Caco-2 (cell line): ENCODE data around the gene UBASH3B. TPM values are rescaled to one million over a fixed set of nuclear protein-coding genes. Genes with fewer than 3 reads are reported as not detected.

Experiments
- BruUV-seq: library from RNA; stranded (reverse); fragments of 400-500 nt; replicated peaks from 2 replicates; lab custom pipeline; 2021; lab: Mats Ljungman, UMichigan
- CTCF ChIA-PET: fragments of 300-600 bp; sonication (Branson Sonifier 250); formaldehyde crosslinking; loops from one replicate; lab custom pipeline; 2022; ENCODE audit warnings: antibody characterized with exemption; lab: Charles Lee
- POLR2A ChIA-PET: fragments of 300-600 bp; sonication (Branson Sonifier 250); formaldehyde crosslinking; loops from one replicate; lab custom pipeline; 2022; ENCODE audit warnings: antibody characterized with exemption; lab: Charles Lee
- DNase-seq, 2 experiments: peaks; one replicate each; pipeline versions ENCODE4 v3.0.0 to v3.0.0-alpha.2; 2020 to 2022
- H3K27me3 ChIP-seq: replicated peaks from 2 replicates; pipeline ENCODE4 v1.6.0; 2011; ENCODE audit warnings: low read length; ENCODE audit not compliant: control insufficient read depth, insufficient read depth
- H3K36me3 ChIP-seq: 2 replicates; pipeline ENCODE4 v1.5.1; 2011; ENCODE audit warnings: low read length; ENCODE audit not compliant: control insufficient read depth, insufficient read depth
- H3K4me1 ChIP-seq: fragments of 250-450 bp; sonication (Bioruptor Pico); 2 replicates; pipeline ENCODE4 v1.5.1; 2020; ENCODE audit warnings: mild to moderate bottlenecking
- H3K4me3 ChIP-seq: 2 replicates; pipeline ENCODE4 v1.5.1; 2011; ENCODE audit warnings: low read depth, mild to moderate bottlenecking, control low read depth, low read length
- H3K9me3 ChIP-seq: fragments of 250-450 bp; sonication (Bioruptor Pico); 2 replicates; pipeline ENCODE4 v1.5.1; 2020; ENCODE audit warnings: mild to moderate bottlenecking, moderate library complexity
- H3K27ac Mint-ChIP-seq: one replicate; pipeline ENCODE4 v1.8.0; 2022; ENCODE audit warnings: mixed read lengths; ENCODE audit not compliant: unreplicated experiment
- H3K27me3 Mint-ChIP-seq: one replicate; pipeline ENCODE4 v1.8.0; 2022; ENCODE audit warnings: mixed read lengths; ENCODE audit not compliant: insufficient read depth, unreplicated experiment
- H3K36me3 Mint-ChIP-seq: one replicate; pipeline ENCODE4 v1.8.0; 2022; ENCODE audit warnings: mild to moderate bottlenecking, mixed read lengths; ENCODE audit not compliant: insufficient read depth, unreplicated experiment
- H3K4me1 Mint-ChIP-seq: one replicate; pipeline ENCODE4 v1.8.0; 2022; ENCODE audit warnings: low read depth, mixed read lengths; ENCODE audit not compliant: unreplicated experiment
- H3K4me3 Mint-ChIP-seq: one replicate; pipeline ENCODE4 v1.8.0; 2022; ENCODE audit warnings: mild to moderate bottlenecking, moderate library complexity, mixed read lengths; ENCODE audit not compliant: unreplicated experiment
- H3K9me3 Mint-ChIP-seq: one replicate; pipeline ENCODE4 v1.8.0; 2022; ENCODE audit warnings: mixed read lengths; ENCODE audit not compliant: unreplicated experiment
- intact Hi-C: fragments of 100-400 bp; cut with micrococcal nuclease; formaldehyde crosslinking; loops from one replicate; pipeline ENCODE4 v1.10.0; 2022; ENCODE audit not compliant: unreplicated experiment
- total RNA-seq: library from RNA; stranded (reverse); gene quantifications from 2 replicates; pipeline ENCODE4 v1.2.3, GENCODE V29; 2022
- TF ChIP-seq, protein P1 (sequence below), 2 experiments: fragments of 200-600 bp in 1 of 2; IDR thresholded peaks; 1 replicate in 1 of 2; 2 replicates in 1 of 2; pipeline versions ENCODE4 v1.5.1 to v1.8.0; 2011 to 2022; ENCODE audit warnings: antibody characterized with exemption in 1 of 2, control low read depth in 1 of 2, inconsistent platforms in 1 of 2, low read depth in 1 of 2, low read length in 1 of 2, mild to moderate bottlenecking in 1 of 2, moderate library complexity in 1 of 2; ENCODE audit not compliant: insufficient read depth in 1 of 2, severe bottlenecking in 1 of 2, unreplicated experiment in 1 of 2

UBASH3B gene
- total RNA-seq, 1 experiment from 2014 or later = 21.5 TPM

DNA sequence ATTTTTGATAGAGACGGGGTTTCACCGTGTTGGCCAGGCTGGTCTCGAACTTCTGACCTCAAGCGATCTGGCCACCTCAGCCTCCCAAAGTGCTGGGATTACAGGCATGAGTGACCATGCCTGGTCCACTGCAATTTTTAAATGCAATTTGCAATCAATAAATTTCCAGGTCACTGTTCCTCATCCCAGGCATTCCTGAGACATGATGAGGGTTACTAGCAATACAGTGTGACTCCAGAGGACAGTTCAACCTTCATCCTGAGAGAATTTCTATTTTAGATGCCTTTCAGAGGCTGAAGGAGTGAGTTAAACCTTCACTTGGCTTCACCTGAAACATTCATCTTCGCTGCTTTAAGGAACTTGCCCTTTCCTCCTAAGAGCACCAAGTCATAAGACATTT lies 9.7 kb upstream of the UBASH3B start:
- Mint-ChIP-seq H3K27ac (no peak overlapping the region), H3K9me3 (no peaks in the 10 kb centered on the region), H3K36me3 (no peaks in the 10 kb centered on the region), H3K27me3 (no peaks in the 10 kb centered on the region), H3K4me3 (no peak overlapping the region), H3K4me1 (peaks cover 12% of the 10 kb centered on the region)
- BruUV-seq = no TSS peak
- DNase-seq = no peak
- TF ChIP-seq, protein P1, sequence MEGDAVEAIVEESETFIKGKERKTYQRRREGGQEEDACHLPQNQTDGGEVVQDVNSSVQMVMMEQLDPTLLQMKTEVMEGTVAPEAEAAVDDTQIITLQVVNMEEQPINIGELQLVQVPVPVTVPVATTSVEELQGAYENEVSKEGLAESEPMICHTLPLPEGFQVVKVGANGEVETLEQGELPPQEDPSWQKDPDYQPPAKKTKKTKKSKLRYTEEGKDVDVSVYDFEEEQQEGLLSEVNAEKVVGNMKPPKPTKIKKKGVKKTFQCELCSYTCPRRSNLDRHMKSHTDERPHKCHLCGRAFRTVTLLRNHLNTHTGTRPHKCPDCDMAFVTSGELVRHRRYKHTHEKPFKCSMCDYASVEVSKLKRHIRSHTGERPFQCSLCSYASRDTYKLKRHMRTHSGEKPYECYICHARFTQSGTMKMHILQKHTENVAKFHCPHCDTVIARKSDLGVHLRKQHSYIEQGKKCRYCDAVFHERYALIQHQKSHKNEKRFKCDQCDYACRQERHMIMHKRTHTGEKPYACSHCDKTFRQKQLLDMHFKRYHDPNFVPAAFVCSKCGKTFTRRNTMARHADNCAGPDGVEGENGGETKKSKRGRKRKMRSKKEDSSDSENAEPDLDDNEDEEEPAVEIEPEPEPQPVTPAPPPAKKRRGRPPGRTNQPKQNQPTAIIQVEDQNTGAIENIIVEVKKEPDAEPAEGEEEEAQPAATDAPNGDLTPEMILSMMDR (IDR thresholded peaks at IDR 0.05; ENCODE audit: insufficient read depth in 1 of 2, low read depth in 1 of 2, low read length in 1 of 2, severe bottlenecking in 1 of 2, unreplicated experiment in 1 of 2) = no peak
- intact Hi-C loops = no loop called here
- ChIA-PET POLR2A (no interaction called here), CTCF (no interaction called here)
- Histone ChIP-seq H3K9me3 (no peaks in the 10 kb centered on the region), H3K36me3 (no peaks in the 10 kb centered on the region), H3K27me3 (no peaks in the 10 kb centered on the region), H3K4me3 (no peak overlapping the region), H3K4me1 (peaks cover 20% of the 10 kb centered on the region)

DNA sequence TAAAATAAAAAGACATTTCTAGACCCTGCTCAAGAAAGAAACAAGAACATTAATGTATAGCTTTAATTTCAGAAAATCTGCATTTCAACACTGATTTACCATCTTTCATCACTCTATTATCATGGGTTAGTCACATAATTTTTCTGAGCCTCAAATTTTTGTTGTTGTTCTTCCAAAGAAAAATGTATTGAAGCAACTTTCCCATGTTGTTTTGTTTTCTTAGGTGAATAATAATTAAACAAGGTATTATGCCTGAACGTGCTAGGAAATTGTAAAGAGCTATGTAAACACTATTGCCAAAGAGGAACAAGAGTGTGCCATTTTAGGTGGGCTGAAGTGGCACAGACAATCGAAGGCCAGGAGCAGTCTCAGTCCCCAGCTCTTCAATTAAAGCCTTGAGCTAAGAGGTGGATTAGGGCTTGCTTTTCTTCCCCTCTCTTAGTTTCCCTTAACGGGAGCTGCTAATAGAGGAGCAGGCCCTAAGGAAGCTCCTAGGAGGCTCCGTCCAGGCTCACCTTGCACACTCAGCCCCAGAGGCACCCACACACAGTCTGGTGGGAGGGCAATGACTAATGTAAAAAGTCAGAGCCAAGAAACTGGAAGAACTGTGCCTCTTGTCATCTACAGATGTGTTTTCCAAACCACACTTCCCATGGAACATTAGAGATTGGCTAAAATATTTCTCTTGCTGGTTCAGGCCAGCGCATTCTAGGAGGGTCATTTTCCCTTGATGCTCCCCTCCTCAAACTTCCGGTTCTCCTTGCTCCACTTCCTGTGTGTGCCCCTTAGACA lies 8.8 kb upstream of the UBASH3B start:
- Mint-ChIP-seq H3K4me3 (no peak overlapping the region), H3K4me1 (peaks cover 12% of the 10 kb centered on the region), H3K9me3 (no peaks in the 10 kb centered on the region), H3K27ac (no peak overlapping the region), H3K27me3 (no peaks in the 10 kb centered on the region), H3K36me3 (no peaks in the 10 kb centered on the region)
- Histone ChIP-seq H3K4me1 (peaks cover 16% of the 10 kb centered on the region), H3K36me3 (no peaks in the 10 kb centered on the region), H3K4me3 (no peak overlapping the region), H3K27me3 (no peaks in the 10 kb centered on the region), H3K9me3 (no peaks in the 10 kb centered on the region)
- POLR2A ChIA-PET = no interaction called here
- CTCF ChIA-PET = no interaction called here
- DNase-seq = no peak
- no TSS peak for BruUV-seq
- intact Hi-C loops = no loop called here
- TF ChIP-seq, protein P1 (IDR thresholded peaks at IDR 0.05; ENCODE audit: insufficient read depth in 1 of 2, low read depth in 1 of 2, low read length in 1 of 2, severe bottlenecking in 1 of 2, unreplicated experiment in 1 of 2) = no peak

GRCh38 chr11:122647736-122648275 lies 7.7 kb upstream of the UBASH3B start:
- intact Hi-C loops = no loop called here
- Mint-ChIP-seq H3K27me3 (no peaks in the 10 kb centered on the region), H3K4me3 (no peak overlapping the region), H3K4me1 (peaks cover 5% of the 10 kb centered on the region), H3K27ac (no peak overlapping the region), H3K36me3 (no peaks in the 10 kb centered on the region), H3K9me3 (no peaks in the 10 kb centered on the region)
- BruUV-seq = no TSS peak
- Histone ChIP-seq H3K4me3 (no peak overlapping the region), H3K36me3 (no peaks in the 10 kb centered on the region), H3K4me1 (peaks cover 6% of the 10 kb centered on the region), H3K27me3 (no peaks in the 10 kb centered on the region; the same call in 1 of the 2 replicates), H3K9me3 (no peaks in the 10 kb centered on the region)
- DNase-seq = no peak
- POLR2A ChIA-PET = no interaction called here
- CTCF ChIA-PET = interaction anchor here (0.6 kb wide), 2 partner anchors 58 to 1181 kb away, joined by 3 to 4 read pairs; no protein-coding TSS in a partner anchor
- TF ChIP-seq, protein P1 (IDR thresholded peaks at IDR 0.05; ENCODE audit: insufficient read depth in 1 of 2, low read depth in 1 of 2, low read length in 1 of 2, severe bottlenecking in 1 of 2, unreplicated experiment in 1 of 2) = no peak
